ENCODE results near the gene TRIM67. TPM values are rescaled to one million over a fixed set of nuclear protein-coding genes. Genes with fewer than 3 reads are reported as not detected.

TRIM67 gene
- total RNA-seq, 4 donors from 2014 or later = 0.21 to 0.38 TPM; not detected in 2

- no peak for DNase-seq (ENCODE audit: low spot score in 2 of 2)
- Histone ChIP-seq H3K4me3 (no peak overlapping the region), H3K4me1 (no peaks in the 10 kb centered on the region), H3K36me3 (no peaks in the 10 kb centered on the region), H3K9me3 (no peaks in the 10 kb centered on the region), H3K27me3 (peaks cover 31% of the 10 kb centered on the region), H3K27ac (no peak overlapping the region)
- TF ChIP-seq POLR2AphosphoS5 (IDR thresholded peaks at IDR 0.05) = no peak
- WGBS = 97% methylated on average over 1 of the region's 1 CpG
Observed at GRCh38 chr1:231180034-231180433, 18.2 kb downstream of the TRIM67 start.

DNA sequence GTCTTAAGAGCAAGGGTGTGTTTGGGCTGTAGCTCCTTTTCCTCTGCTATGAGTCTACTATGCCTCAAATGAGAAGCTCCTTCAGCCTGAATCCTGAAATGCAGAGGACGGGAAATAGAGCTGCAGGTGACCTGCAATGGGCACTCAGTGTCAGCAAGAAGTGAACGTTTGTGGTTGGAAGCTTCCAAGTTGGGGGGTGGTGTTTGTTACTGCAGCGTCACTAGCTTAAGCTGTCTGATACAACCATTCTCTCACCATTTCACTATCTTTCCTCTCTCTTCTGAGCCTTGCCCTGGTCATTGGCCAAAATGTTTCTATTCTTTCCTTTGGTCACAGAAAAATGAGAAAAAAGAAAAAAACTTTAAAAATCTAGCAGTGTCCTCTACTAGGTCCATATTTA is 19.4 kb downstream of the TRIM67 start:
- DNase-seq (ENCODE audit: low spot score in 2 of 2) = no peak
- no peak for TF ChIP-seq POLR2A (IDR thresholded peaks at IDR 0.05)
- no peak for TF ChIP-seq EP300 (IDR thresholded peaks at IDR 0.05)
- no peak for TF ChIP-seq CTCF (IDR thresholded peaks at IDR 0.05)
- TF ChIP-seq POLR2AphosphoS5 (IDR thresholded peaks at IDR 0.05) = no peak
- Histone ChIP-seq H3K27ac (no peak overlapping the region), H3K4me3 (no peak overlapping the region), H3K27me3 (peaks cover 42% of the 10 kb centered on the region), H3K36me3 (no peaks in the 10 kb centered on the region), H3K4me1 (no peaks in the 10 kb centered on the region), H3K9me3 (no peaks in the 10 kb centered on the region)
- 83% methylated on average over 3 of the region's 3 CpGs for WGBS

GRCh38 chr1:231182317-231182716 is 20.5 kb downstream of the TRIM67 start:
- Histone ChIP-seq H3K27ac (no peak overlapping the region), H3K36me3 (no peaks in the 10 kb centered on the region), H3K27me3 (peaks cover 52% of the 10 kb centered on the region), H3K4me3 (no peak overlapping the region), H3K4me1 (no peaks in the 10 kb centered on the region), H3K9me3 (no peaks in the 10 kb centered on the region)
- DNase-seq (ENCODE audit: low spot score in 2 of 2) = no peak
- TF ChIP-seq EP300 (IDR thresholded peaks at IDR 0.05) = no peak
- TF ChIP-seq POLR2AphosphoS5 (IDR thresholded peaks at IDR 0.05) = no peak
- TF ChIP-seq POLR2A (IDR thresholded peaks at IDR 0.05) = no peak
- no peak for TF ChIP-seq CTCF (IDR thresholded peaks at IDR 0.05)
- 84% methylated on average over 6 of the region's 6 CpGs for WGBS

GRCh38 chr1:231183639-231184590 is 22.1 kb downstream of the TRIM67 start:
- H3K4me3 ChIP-seq = no peak overlapping the region
- WGBS = 51% methylated on average over 10 of the region's 13 CpGs

DNA sequence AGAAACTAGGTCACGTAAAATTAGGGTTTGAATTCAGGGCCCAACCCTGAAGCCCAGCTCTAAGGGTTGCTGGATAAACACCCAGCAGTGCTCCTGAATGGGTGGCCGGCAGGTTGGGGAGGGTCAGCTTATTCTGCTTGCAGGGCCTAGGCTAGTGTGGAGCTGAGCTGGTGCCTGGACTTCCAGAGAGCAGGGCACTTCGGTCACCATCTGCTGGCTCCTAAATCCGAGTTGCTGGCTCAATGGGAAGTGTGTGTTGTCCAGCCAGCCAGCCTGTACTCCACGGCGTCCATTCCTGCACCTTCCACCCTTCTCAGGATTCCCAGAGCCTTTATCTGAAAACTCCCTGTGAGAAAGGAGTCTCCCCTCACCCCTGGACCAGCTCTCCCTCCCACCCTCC is 23.0 kb downstream of the TRIM67 start:
- H3K27ac ChIP-seq = no peak overlapping the region
- 90% methylated on average over 5 of the region's 6 CpGs for WGBS
- no peaks in the 10 kb centered on the region for H3K4me1 ChIP-seq
- TF ChIP-seq EP300 (IDR thresholded peaks at IDR 0.05) = no peak
- no peak for TF ChIP-seq POLR2A (IDR thresholded peaks at IDR 0.05)
- TF ChIP-seq POLR2AphosphoS5 (IDR thresholded peaks at IDR 0.05) = no peak
- no peak for TF ChIP-seq CTCF (IDR thresholded peaks at IDR 0.05)
- no peaks in the 10 kb centered on the region for H3K9me3 ChIP-seq
- no peak overlapping the region for H3K4me3 ChIP-seq
- H3K36me3 ChIP-seq = no peaks in the 10 kb centered on the region
- no peak for DNase-seq (ENCODE audit: low spot score in 2 of 2)
- peaks cover 53% of the 10 kb centered on the region for H3K27me3 ChIP-seq

More at GRCh38 chr1:231183639-231184590, 22.1 kb downstream of the TRIM67 start:
- no peak for DNase-seq (ENCODE audit: low spot score in 2 of 2)
- Histone ChIP-seq H3K36me3 (no peaks in the 10 kb centered on the region), H3K27ac (no peak overlapping the region), H3K27me3 (peaks cover 56% of the 10 kb centered on the region), H3K9me3 (no peaks in the 10 kb centered on the region), H3K4me1 (no peaks in the 10 kb centered on the region)
- TF ChIP-seq POLR2A (IDR thresholded peaks at IDR 0.05) (no peak), CTCF (IDR thresholded peaks at IDR 0.05) (no peak), EP300 (IDR thresholded peaks at IDR 0.05) (no peak), POLR2AphosphoS5 (IDR thresholded peaks at IDR 0.05) (no peak)
